GM12878 (cell line): ENCODE results near the gene CSNK1G2. TPM values are rescaled to one million over a fixed set of nuclear protein-coding genes. Genes with fewer than 3 reads are reported as not detected.

Experiments used
- BHLHE40 ChIP-seq, 2 experiments: fragments of 450-650 bp in 1 of 2; IDR thresholded peaks; 2 replicates each; pipeline ENCODE4 v1.6.1; 2011 to 2017; ENCODE audit warnings: low read depth in 2 of 2, borderline replicate concordance in 1 of 2, improper control_type of control experiment in 1 of 2, low read length in 1 of 2, mild to moderate bottlenecking in 1 of 2
- CHD1 ChIP-seq: IDR thresholded peaks from 2 replicates; pipeline ENCODE4 v1.6.1; 2012; ENCODE audit warnings: low read depth, low read length, improper control_type of control experiment
- CHD4 ChIP-seq: fragments of 200-600 bp; sonication (generic); IDR thresholded peaks from 2 replicates; pipeline ENCODE4 v1.6.1; 2016; ENCODE audit warnings: mild to moderate bottlenecking
- CTCF ChIP-seq, 3 experiments: IDR thresholded peaks in 2 of 3; conservative IDR thresholded peaks in 1 of 3; 2 replicates each; pipeline ENCODE4 v1.5.1; 2011; ENCODE audit warnings: low read depth in 3 of 3, low read length in 3 of 3, mild to moderate bottlenecking in 3 of 3, control low read depth in 2 of 3, moderate library complexity in 2 of 3, inconsistent platforms in 1 of 3, mixed read lengths in 1 of 3; ENCODE audit not compliant: control insufficient read depth in 2 of 3, insufficient read depth in 1 of 3; ENCODE audit errors: extremely low read depth in 1 of 3
- GABPA ChIP-seq: IDR thresholded peaks from 2 replicates; pipeline ENCODE4 v1.6.1; 2014; ENCODE audit warnings: antibody characterized with exemption, low read depth, mild to moderate bottlenecking, inconsistent platforms
- HCFC1 ChIP-seq: fragments of 150-350 bp; IDR thresholded peaks from 2 replicates; pipeline ENCODE4 v1.6.1; 2014; ENCODE audit warnings: low read length
- IKZF1 ChIP-seq: fragments of 450-650 bp; conservative IDR thresholded peaks from 2 replicates; pipeline ENCODE4 v1.6.1; 2017; ENCODE audit warnings: antibody characterized with exemption, mild to moderate bottlenecking
- IRF5 ChIP-seq: fragments of 450-650 bp; IDR thresholded peaks from 2 replicates; pipeline ENCODE4 v1.6.1; 2017; ENCODE audit warnings: borderline replicate concordance
- JUNB ChIP-seq: IDR thresholded peaks from 2 replicates; pipeline ENCODE4 v1.6.1; 2016; ENCODE audit warnings: antibody characterized with exemption, mild to moderate bottlenecking
- JUND ChIP-seq: IDR thresholded peaks from 2 replicates; pipeline ENCODE4 v1.6.1; 2012; ENCODE audit warnings: low read depth, mild to moderate bottlenecking, low read length, improper control_type of control experiment, moderate library complexity
- NR2C1 ChIP-seq: fragments of 450-650 bp; IDR thresholded peaks from 2 replicates; pipeline ENCODE4 v1.6.1; 2017; ENCODE audit warnings: antibody characterized with exemption, mild to moderate bottlenecking, moderate library complexity
- PBX3 ChIP-seq: IDR thresholded peaks from 2 replicates; pipeline ENCODE4 v1.6.1; 2011; ENCODE audit warnings: mild to moderate bottlenecking, low read depth, low read length, moderate library complexity; ENCODE audit not compliant: insufficient replicate concordance
- REST ChIP-seq: IDR thresholded peaks from 2 replicates; pipeline ENCODE4 v1.6.1; 2012; ENCODE audit warnings: mild to moderate bottlenecking, low read depth, low read length
- TARDBP ChIP-seq: IDR thresholded peaks from 2 replicates; pipeline ENCODE4 v1.6.1; 2016; ENCODE audit warnings: borderline replicate concordance
- TCF12 ChIP-seq: IDR thresholded peaks from 2 replicates; pipeline ENCODE4 v1.6.1; 2011; ENCODE audit warnings: low read depth, mild to moderate bottlenecking, low read length
- YY1 ChIP-seq: IDR thresholded peaks from 2 replicates; pipeline ENCODE4 v1.6.1; 2011; ENCODE audit warnings: low read depth, mild to moderate bottlenecking, low read length
- ZBTB40 ChIP-seq: fragments of 450-650 bp; IDR thresholded peaks from 2 replicates; pipeline ENCODE4 v1.6.1; 2016; ENCODE audit warnings: mild to moderate bottlenecking, moderate library complexity, borderline replicate concordance
- polyA plus RNA-seq, 11 experiments: library from polyadenylated mRNA; depleted of rRNA in 4 of 11; unstranded in 6 of 11; stranded (reverse) in 5 of 11; fragments of >200 nt; fragmentation: Nextera tagmentation in 4 of 11; fragmentation: Illumina TruSeq in 1 of 11; extraction: Ambion mirVana in 4 of 11; extraction: Trizol in 1 of 11; gene quantifications; 1 replicate in 1 of 11; 2 replicates in 10 of 11; pipeline versions ENCODE4 v1.2.1 to v1.2.3, GENCODE V29; 2011 to 2016; ENCODE audit warnings: inconsistent platforms in 2 of 11, missing spikeins in 2 of 11, low read depth in 1 of 11
- total RNA-seq, 4 experiments: library from RNA; depleted of rRNA in 3 of 4; stranded (reverse); fragments of >200 nt in 3 of 4; fragmentation: Illumina TruSeq in 1 of 4; extraction: Trizol in 1 of 4; gene quantifications; 2 replicates each; pipeline versions ENCODE4 v1.2.1 to v1.2.3, GENCODE V29; 2013 to 2021

Gene CSNK1G2
- total and polyA plus RNA-seq, 10 of the 15 experiments (the other 5 are each of a cell fraction or from before 2014, with no cell fraction given), result 0.64 to 109 (median 25.0) TPM

GRCh38 chr19:1929021-1929742 lies 11.8 kb upstream of the CSNK1G2 start (continued):
- TF ChIP-seq PBX3 (peak; percentile 23), IKZF1 (no peak), JUND (no peak), IRF5 (no peak), ZBTB40 (no peak), TARDBP (no peak), JUNB (no peak), CTCF (IDR thresholded peaks at IDR 0.05 in 2 of 3, conservative IDR thresholded peaks at IDR 0.05 in 1 of 3; ENCODE audit: control insufficient read depth in 2 of 3, extremely low read depth in 1 of 3, insufficient read depth in 1 of 3, low read depth in 3 of 3, low read length in 3 of 3) (peak; percentile 83 to 97 (median 85)), REST (no peak), GABPA (no peak), HCFC1 (no peak), YY1 (peak; percentile 61; the same call in 1 of the 2 replicates), TCF12 (no peak), NR2C1 (no peak), CHD1 (no peak), BHLHE40 (IDR thresholded peaks at IDR 0.05; ENCODE audit: borderline replicate concordance in 1 of 2, low read depth in 2 of 2, low read length in 1 of 2) (peak; percentile 15 to 47; a peak in 1 of 4 replicates), CHD4 (no peak)
